GM21381 (cell line): ENCODE measurements around the gene ITPRID2.

Experiments used
- ATAC-seq: cut with Tn5 transposase; IDR thresholded peaks from one replicate; pipeline ENCODE4 v1.9.1; 2021; ENCODE audit warnings: mild to moderate bottlenecking, moderate library complexity; ENCODE audit not compliant: unreplicated experiment

ITPRID2 gene

GRCh38 chr2:181891258-181891965, at the start of gene ITPRID2:
TSS of gene ITPRID2 (plus strand) at chr2:181891730. CDS start at chr2:181892067, 337 bp downstream.
- ATAC-seq: peak; percentile 91

- ATAC-seq: no peak
Measured at GRCh38 chr2:181844551-181845290, 46.8 kb upstream of the ITPRID2 start.

- no peak for ATAC-seq
Measured at GRCh38 chr2:181846399-181847197, 44.9 kb upstream of the ITPRID2 start.

GRCh38 chr2:181847198-181847556, 44.4 kb upstream of the ITPRID2 start:
- ATAC-seq: no peak

GRCh38 chr2:181847702-181848101, 43.8 kb upstream of the ITPRID2 start:
- ATAC-seq: no peak

- ATAC-seq: no peak
Measured at GRCh38 chr2:181848261-181848886, 43.2 kb upstream of the ITPRID2 start.

GRCh38 chr2:181849601-181850000, 41.9 kb upstream of the ITPRID2 start:
- ATAC-seq: no peak

GRCh38 chr2:181850936-181851560, 40.5 kb upstream of the ITPRID2 start:
- no peak for ATAC-seq

- ATAC-seq: no peak
Measured at GRCh38 chr2:181851726-181852125, 39.8 kb upstream of the ITPRID2 start.

- no peak for ATAC-seq
Measured at GRCh38 chr2:181853696-181854095, 37.8 kb upstream of the ITPRID2 start.

- no peak for ATAC-seq
Measured at GRCh38 chr2:181857483-181857882, 34.0 kb upstream of the ITPRID2 start.

GRCh38 chr2:181858600-181858999, 32.9 kb upstream of the ITPRID2 start:
- no peak for ATAC-seq

- ATAC-seq: no peak
Measured at GRCh38 chr2:181859123-181859522, 32.4 kb upstream of the ITPRID2 start.

GRCh38 chr2:181859803-181860202, 31.7 kb upstream of the ITPRID2 start:
- ATAC-seq: no peak

- no peak for ATAC-seq
Measured at GRCh38 chr2:181861379-181861778, 30.2 kb upstream of the ITPRID2 start.

- ATAC-seq: no peak
Measured at GRCh38 chr2:181862583-181863281, 28.8 kb upstream of the ITPRID2 start.

GRCh38 chr2:181872178-181872577, 19.4 kb upstream of the ITPRID2 start:
- ATAC-seq: no peak

GRCh38 chr2:181876614-181877063, 14.9 kb upstream of the ITPRID2 start:
- ATAC-seq: no peak

- no peak for ATAC-seq
Measured at GRCh38 chr2:181877181-181877664, 14.3 kb upstream of the ITPRID2 start.

- no peak for ATAC-seq
Measured at GRCh38 chr2:181878448-181878847, 13.1 kb upstream of the ITPRID2 start.
